Fibroblast of lung (primary cell): ENCODE results near the gene FARP1.

Source experiments
- CTCF ChIP-seq, 2 donors: IDR thresholded peaks in 1 of 2; conservative IDR thresholded peaks in 1 of 2; 1 replicate in 1 of 2; 2 replicates in 1 of 2; pipeline ENCODE4 v1.5.1; 2011 to 2012; ENCODE audit warnings: low read length in 2 of 2, control low read depth in 1 of 2, inconsistent platforms in 1 of 2, low read depth in 1 of 2, mild to moderate bottlenecking in 1 of 2
- EZH2 ChIP-seq: IDR thresholded peaks from 2 replicates; pipeline ENCODE4 v1.5.1; 2012; ENCODE audit warnings: low read length, control low read depth, mild to moderate bottlenecking; ENCODE audit errors: missing control alignments

GRCh38 chr13:98200211-98200878 lies 57.5 kb downstream of the FARP1 start:
- TF ChIP-seq CTCF (conservative IDR thresholded peaks at IDR 0.05 in 1 of 2, IDR thresholded peaks at IDR 0.05 in 1 of 2; ENCODE audit: low read depth in 1 of 2, low read length in 2 of 2): no peak
- no peak for TF ChIP-seq EZH2
